Measurements from ENCODE around the gene TXNDC5.

Gene TXNDC5
- long read RNA-seq, transcript TXNDC5-204 (10 exons, 1,301 nt): major isoform, 11 of 51 reads
- long read RNA-seq, transcript TXNDC5-201 (10 exons, 2,964 nt): minor isoform, 7 of 51 reads
- long read RNA-seq, partial matches to known transcripts: 11 of 51 reads
- long read RNA-seq, other reads (novel, unspliced or antisense): 18 of 51 reads

GRCh38 chr6:7910654-7911344, at the start of gene TXNDC5:
Gene TXNDC5 (minus strand): TSS chr6:7910788. CDS start chr6:7910776, 12 bp downstream.
- TF ChIP-seq GABPA (IDR thresholded peaks at IDR 0.05; ENCODE audit: low read depth) (peak; percentile 44; the same call in 1 of the 2 replicates), REST (IDR thresholded peaks at IDR 0.05; ENCODE audit: insufficient replicate concordance, low read depth) (no peak)
- H3K27me3 ChIP-seq (ENCODE audit: insufficient read depth, poor library complexity, severe bottlenecking): no peaks in the 10 kb centered on the region
- peak; percentile 49 to 65 for DNase-seq (ENCODE audit: low read depth in 1 of 2, low spot score in 1 of 2)
- H3K27ac ChIP-seq (replicated peaks): peak within 1 kb of the TSS; percentile 77
- peak within 1 kb of the TSS; percentile 85 for H3K4me3 ChIP-seq (replicated peaks; ENCODE audit: insufficient read depth, low read length)

GRCh38 chr6:7960141-7960540, 49.6 kb upstream of the TXNDC5 start:
- H3K27ac ChIP-seq (replicated peaks): no peak overlapping the region
- no peaks in the 10 kb centered on the region for H3K27me3 ChIP-seq (ENCODE audit: insufficient read depth, poor library complexity, severe bottlenecking)
- TF ChIP-seq SPI1 (IDR thresholded peaks at IDR 0.05; ENCODE audit: borderline replicate concordance, low read depth) (no peak), REST (IDR thresholded peaks at IDR 0.05; ENCODE audit: insufficient replicate concordance, low read depth) (no peak), POLR2AphosphoS5 (IDR thresholded peaks at IDR 0.05; ENCODE audit: low read depth) (no peak), CTCF (IDR thresholded peaks at IDR 0.05; ENCODE audit: insufficient read depth, low read length) (no peak), GABPA (IDR thresholded peaks at IDR 0.05; ENCODE audit: low read depth) (no peak)
- DNase-seq (ENCODE audit: low read depth in 1 of 2, low spot score in 1 of 2): no peak
- H3K4me3 ChIP-seq (replicated peaks; ENCODE audit: insufficient read depth, low read length): no peak overlapping the region

- DNase-seq (ENCODE audit: low read depth in 1 of 2, low spot score in 1 of 2): no peak
- no peak for TF ChIP-seq GABPA (IDR thresholded peaks at IDR 0.05; ENCODE audit: low read depth)
- no peak for TF ChIP-seq CTCF (IDR thresholded peaks at IDR 0.05; ENCODE audit: insufficient read depth, low read length)
- no peak for TF ChIP-seq REST (IDR thresholded peaks at IDR 0.05; ENCODE audit: insufficient replicate concordance, low read depth)
- no peak for TF ChIP-seq POLR2AphosphoS5 (IDR thresholded peaks at IDR 0.05; ENCODE audit: low read depth)
- TF ChIP-seq SPI1 (IDR thresholded peaks at IDR 0.05; ENCODE audit: borderline replicate concordance, low read depth): no peak
- Histone ChIP-seq H3K27ac (replicated peaks) (no peak overlapping the region), H3K4me3 (replicated peaks; ENCODE audit: insufficient read depth, low read length) (no peak overlapping the region), H3K27me3 (ENCODE audit: insufficient read depth, poor library complexity, severe bottlenecking) (no peaks in the 10 kb centered on the region)
Observed at GRCh38 chr6:7959453-7959852, 48.9 kb upstream of the TXNDC5 start.

All from HL-60 (cell line).